ENCODE data around the gene FAM53B. TPM values are rescaled to one million over a fixed set of nuclear protein-coding genes. Genes with fewer than 3 reads are reported as not detected.

Gene FAM53B
- total RNA-seq, 6 experiments from 2014 or later, result 4.4 to 10.8 (median 4.8) TPM

DNA sequence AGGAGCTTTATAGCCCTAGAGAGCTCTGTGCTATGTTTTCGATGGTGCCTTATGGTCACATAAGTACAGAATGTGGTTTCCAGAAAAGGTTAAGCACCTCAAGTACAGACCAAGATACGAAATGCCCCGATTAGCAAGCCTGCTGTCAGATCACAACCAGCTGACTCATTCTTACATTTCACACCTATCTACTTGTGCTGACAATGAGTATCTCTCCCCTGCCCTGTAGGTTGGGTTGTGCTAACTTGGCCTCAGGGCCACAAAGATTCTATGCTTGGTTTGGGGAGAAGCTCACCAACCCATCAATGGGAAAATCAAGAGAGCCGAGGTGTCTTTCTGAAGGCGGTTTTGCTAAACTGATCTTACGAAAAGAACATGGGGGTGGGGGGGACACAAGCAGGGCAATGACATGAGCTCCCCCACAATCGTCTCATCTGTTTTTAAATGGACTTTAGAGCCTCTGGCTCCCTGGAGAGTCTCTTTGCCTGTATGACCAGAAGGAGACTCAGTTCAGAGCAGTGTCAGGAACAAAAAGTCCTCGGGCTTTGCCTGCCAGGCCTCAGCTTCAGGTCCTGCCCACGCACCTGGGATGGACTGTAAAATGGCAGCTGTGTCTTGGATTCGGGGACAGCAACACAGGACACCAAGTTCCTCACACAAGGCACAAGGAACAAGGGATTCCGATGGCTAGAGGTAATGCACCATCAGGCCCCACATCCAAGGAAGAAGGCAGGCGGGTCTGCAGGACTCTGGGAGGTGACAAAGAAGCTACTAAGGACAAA lies 55.1 kb downstream of the FAM53B start:
- Histone ChIP-seq H3K4me3 (no peak overlapping the region), H3K36me3 (no peaks in the 10 kb centered on the region), H3K27ac (no peak overlapping the region), H3K4me1 (no peaks in the 10 kb centered on the region), H3K27me3 (no peaks in the 10 kb centered on the region), H3K9me3 (no peaks in the 10 kb centered on the region)
- ATAC-seq (peak in 3 of 4 donors; percentile 8 to 36 (median 33)), DNase-seq (peak in 1 of 3 donors; percentile 8)
- intact Hi-C loops (cut with DNase I), result no loop called here
- TF ChIP-seq, protein P1, sequence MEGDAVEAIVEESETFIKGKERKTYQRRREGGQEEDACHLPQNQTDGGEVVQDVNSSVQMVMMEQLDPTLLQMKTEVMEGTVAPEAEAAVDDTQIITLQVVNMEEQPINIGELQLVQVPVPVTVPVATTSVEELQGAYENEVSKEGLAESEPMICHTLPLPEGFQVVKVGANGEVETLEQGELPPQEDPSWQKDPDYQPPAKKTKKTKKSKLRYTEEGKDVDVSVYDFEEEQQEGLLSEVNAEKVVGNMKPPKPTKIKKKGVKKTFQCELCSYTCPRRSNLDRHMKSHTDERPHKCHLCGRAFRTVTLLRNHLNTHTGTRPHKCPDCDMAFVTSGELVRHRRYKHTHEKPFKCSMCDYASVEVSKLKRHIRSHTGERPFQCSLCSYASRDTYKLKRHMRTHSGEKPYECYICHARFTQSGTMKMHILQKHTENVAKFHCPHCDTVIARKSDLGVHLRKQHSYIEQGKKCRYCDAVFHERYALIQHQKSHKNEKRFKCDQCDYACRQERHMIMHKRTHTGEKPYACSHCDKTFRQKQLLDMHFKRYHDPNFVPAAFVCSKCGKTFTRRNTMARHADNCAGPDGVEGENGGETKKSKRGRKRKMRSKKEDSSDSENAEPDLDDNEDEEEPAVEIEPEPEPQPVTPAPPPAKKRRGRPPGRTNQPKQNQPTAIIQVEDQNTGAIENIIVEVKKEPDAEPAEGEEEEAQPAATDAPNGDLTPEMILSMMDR (IDR thresholded peaks at IDR 0.05), result no peak
- 93% methylated on average over 8 of the region's 12 CpGs for WGBS (ENCODE audit: insufficient coverage, low coverage, low lambda C conversion rate, missing lambda C conversion rate)

DNA sequence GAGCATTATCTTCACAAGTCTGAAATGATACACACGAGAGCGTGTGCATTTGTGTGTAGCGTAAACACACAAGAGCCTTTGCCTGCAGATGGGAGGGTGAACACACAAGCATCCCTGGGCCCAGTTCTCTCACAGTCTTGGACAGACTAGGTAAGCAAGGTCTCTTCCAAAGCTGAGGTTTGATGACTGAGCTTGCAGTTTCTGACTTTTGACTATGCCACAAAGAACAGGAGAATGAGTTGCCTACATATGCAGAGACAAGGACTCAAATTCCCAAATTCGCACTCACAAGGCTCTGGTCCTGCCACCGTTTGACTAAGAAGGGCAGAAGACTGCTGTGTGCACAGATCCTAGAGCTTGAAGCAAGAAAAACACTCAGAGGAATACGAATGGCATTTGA lies 55.8 kb downstream of the FAM53B start:
- 79% methylated on average over 5 of the region's 6 CpGs for WGBS (ENCODE audit: insufficient coverage, low coverage, low lambda C conversion rate, missing lambda C conversion rate)
- no peaks in the 10 kb centered on the region for H3K4me1 ChIP-seq
- no peaks in the 10 kb centered on the region for H3K27me3 ChIP-seq
- no peaks in the 10 kb centered on the region for H3K9me3 ChIP-seq
- no peak overlapping the region for H3K4me3 ChIP-seq
- intact Hi-C loops (cut with DNase I), result no loop called here
- ATAC-seq (no peak), DNase-seq (no peak)
- no peaks in the 10 kb centered on the region for H3K36me3 ChIP-seq
- no peak overlapping the region for H3K27ac ChIP-seq
- TF ChIP-seq, protein P1 (IDR thresholded peaks at IDR 0.05), result no peak
- TF ChIP-seq POLR2A (IDR thresholded peaks at IDR 0.05), result no peak

DNA sequence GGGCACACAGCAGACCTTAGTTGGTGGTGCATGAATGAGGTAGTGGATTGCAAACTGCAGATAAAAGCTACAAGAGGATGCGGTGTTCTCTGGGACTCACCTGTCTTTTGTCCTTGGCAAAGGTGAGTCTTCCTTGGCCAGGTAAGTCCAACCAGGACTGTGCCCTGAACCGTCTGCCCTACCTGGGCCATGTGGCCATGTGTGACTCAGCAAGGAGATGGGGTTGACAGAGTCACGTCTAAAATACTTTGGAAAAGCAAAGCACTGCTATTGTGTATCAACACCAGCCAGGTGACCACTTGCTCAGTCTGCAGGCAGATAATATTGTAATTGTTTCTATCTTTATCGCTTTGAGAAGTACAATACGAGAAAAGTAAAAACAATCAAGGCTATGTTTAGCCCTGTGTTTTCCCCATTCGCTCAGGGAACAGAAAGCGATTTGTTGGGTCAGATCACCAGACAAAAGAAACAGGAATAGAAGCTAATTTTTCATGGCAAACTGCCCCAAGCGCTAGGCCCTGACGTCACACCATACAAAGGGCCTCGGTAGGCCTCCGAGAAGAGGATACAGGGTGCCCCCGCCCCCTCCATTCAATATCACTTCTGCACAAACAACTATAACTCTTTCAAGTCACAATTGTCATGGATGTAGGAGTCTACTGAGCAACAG lies 57.3 kb downstream of the FAM53B start:
- Histone ChIP-seq H3K4me3 (no peak overlapping the region), H3K36me3 (peaks cover 0 to 2% (median under 1%) of the 10 kb centered on the region in 4 donors), H3K9me3 (no peaks in the 10 kb centered on the region), H3K4me1 (no peaks in the 10 kb centered on the region), H3K27ac (peak overlapping the region; percentile 21 to 77 (median 24)), H3K27me3 (no peaks in the 10 kb centered on the region)
- DNase-seq (peak in 1 of 3 donors; percentile 62), ATAC-seq (peak; percentile 55 to 73 (median 64))
- 47% methylated on average over 11 of the region's 12 CpGs for WGBS (ENCODE audit: insufficient coverage, low coverage, low lambda C conversion rate, missing lambda C conversion rate)
- intact Hi-C loops (cut with DNase I), result no loop called here
- TF ChIP-seq, protein P1 (IDR thresholded peaks at IDR 0.05), result no peak
- TF ChIP-seq POLR2A (IDR thresholded peaks at IDR 0.05), result no peak

DNA sequence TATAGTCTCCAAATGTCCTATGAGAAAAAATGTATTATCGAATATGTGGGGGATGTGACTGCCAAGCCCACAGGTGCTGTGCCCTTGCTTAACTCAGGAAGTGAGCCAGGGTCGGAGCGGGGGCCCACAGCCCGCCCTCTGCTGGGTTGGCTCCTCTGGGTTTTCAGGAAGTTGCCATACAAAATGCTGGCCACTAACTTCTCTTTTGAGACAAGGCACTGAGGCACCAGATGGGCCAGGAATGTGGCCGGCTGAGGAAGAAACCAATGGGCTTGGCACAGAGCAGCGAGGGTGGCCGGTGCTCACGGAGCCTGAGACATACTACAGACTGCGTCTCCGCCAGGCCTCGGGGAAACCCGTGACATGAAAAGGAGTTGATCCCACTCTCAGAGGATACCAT lies 58.9 kb downstream of the FAM53B start:
- 53% methylated on average over 5 of the region's 12 CpGs for WGBS (ENCODE audit: insufficient coverage, low coverage, low lambda C conversion rate, missing lambda C conversion rate)
- DNase-seq, result peak in 1 of 3 donors; percentile 56
- no peak for TF ChIP-seq POLR2A (IDR thresholded peaks at IDR 0.05)
- TF ChIP-seq, protein P1 (IDR thresholded peaks at IDR 0.05), result no peak
- ATAC-seq, result peak; percentile 18 to 34 (median 32)
- H3K27ac ChIP-seq, result peak overlapping the region in 2 of 3 donors; percentile 37 to 40
- no peaks in the 10 kb centered on the region for H3K27me3 ChIP-seq
- H3K9me3 ChIP-seq, result no peaks in the 10 kb centered on the region
- intact Hi-C loops (cut with DNase I), result no loop called here
- H3K4me3 ChIP-seq, result no peak overlapping the region
- H3K4me1 ChIP-seq, result peaks cover 0 to 13% (median 5%) of the 10 kb centered on the region in 4 donors
- peaks cover 0 to 8% (median 3%) of the 10 kb centered on the region in 4 donors for H3K36me3 ChIP-seq
